CD8-positive, alpha-beta memory T cell (primary cell): ENCODE results near the gene IP6K2. TPM values are rescaled to one million over a fixed set of nuclear protein-coding genes. Genes with fewer than 3 reads are reported as not detected.
"Not testable (repeated sequence)": the region's sequence is repeated elsewhere in the genome, so short reads cannot be mapped to it uniquely, and the experiment has no call there.

Experiments used
- CTCF ChIA-PET: fragments of 350-600 bp; sonication (Branson Sonifier 250); formaldehyde crosslinking; loops from one replicate; lab custom pipeline; 2021; ENCODE audit warnings: antibody characterized with exemption; lab: Charles Lee
- POLR2A ChIA-PET: fragments of 350-600 bp; sonication (Branson Sonifier 250); formaldehyde crosslinking; loops from one replicate; lab custom pipeline; 2021; ENCODE audit warnings: antibody characterized with exemption; lab: Charles Lee
- DNase-seq, 5 donors: peaks; one replicate each; pipeline versions ENCODE4 v3.0.0 to v3.0.0-alpha.2; 2020 to 2022; ENCODE audit warnings: mixed read lengths in 1 of 5
- H3K27ac ChIP-seq: one replicate; pipeline ENCODE4 v1.7.0; 2013; ENCODE audit warnings: low read depth, mild to moderate bottlenecking, low read length, moderate library complexity
- H3K27me3 ChIP-seq: 2 replicates; pipeline ENCODE4 v1.7.0; 2013; ENCODE audit warnings: low read length, mild to moderate bottlenecking; ENCODE audit not compliant: insufficient read depth, poor library complexity, severe bottlenecking
- H3K36me3 ChIP-seq: 2 replicates; pipeline ENCODE4 v1.7.0; 2013; ENCODE audit warnings: mild to moderate bottlenecking, low read length, moderate library complexity; ENCODE audit not compliant: insufficient read depth
- H3K4me1 ChIP-seq: 2 replicates; pipeline ENCODE4 v1.7.0; 2013; ENCODE audit warnings: mild to moderate bottlenecking, low read length, moderate library complexity; ENCODE audit not compliant: insufficient read depth
- H3K4me3 ChIP-seq: 2 replicates; pipeline ENCODE4 v1.7.0; 2013; ENCODE audit warnings: mild to moderate bottlenecking, low read length
- H3K9me3 ChIP-seq: 2 replicates; pipeline ENCODE4 v1.7.0; 2013; ENCODE audit warnings: mild to moderate bottlenecking, low read length
- H3K27ac Mint-ChIP-seq, 8 donors: one replicate each; pipeline ENCODE4 v1.8.0; 2020 to 2021; ENCODE audit warnings: mixed read lengths in 8 of 8, mild to moderate bottlenecking in 6 of 8, inconsistent platforms in 3 of 8, moderate library complexity in 3 of 8
- H3K27me3 Mint-ChIP-seq, 2 donors: one replicate each; pipeline ENCODE4 v1.8.0; 2020 to 2021; ENCODE audit warnings: mixed read lengths in 2 of 2, mild to moderate bottlenecking in 1 of 2, moderate library complexity in 1 of 2
- H3K36me3 Mint-ChIP-seq, 3 donors: one replicate each; pipeline ENCODE4 v1.8.0; 2020 to 2021; ENCODE audit warnings: mixed read lengths in 3 of 3, inconsistent platforms in 1 of 3, mild to moderate bottlenecking in 1 of 3
- H3K4me1 Mint-ChIP-seq, 3 donors: one replicate each; pipeline ENCODE4 v1.8.0; 2020 to 2021; ENCODE audit warnings: mixed read lengths in 3 of 3, inconsistent platforms in 1 of 3, mild to moderate bottlenecking in 1 of 3
- H3K4me3 Mint-ChIP-seq, 7 donors: one replicate each; pipeline ENCODE4 v1.8.0; 2020 to 2021; ENCODE audit warnings: mixed read lengths in 7 of 7, mild to moderate bottlenecking in 6 of 7, moderate library complexity in 4 of 7, inconsistent platforms in 2 of 7
- H3K9me3 Mint-ChIP-seq, 5 donors: one replicate each; pipeline ENCODE4 v1.8.0; 2020 to 2022; ENCODE audit warnings: mixed read lengths in 5 of 5, mild to moderate bottlenecking in 3 of 5, moderate library complexity in 2 of 5, inconsistent platforms in 1 of 5
- polyA plus RNA-seq: library from polyadenylated mRNA; unstranded; fragments of 300-500 nt; fragmentation: Illumina TruSeq; gene quantifications from one replicate; pipeline ENCODE4 v1.2.3, GENCODE V29; 2021
- total RNA-seq, 2 experiments: library from RNA; stranded (reverse); gene quantifications; one replicate each; pipeline ENCODE4 v1.2.3, GENCODE V29; 2021

IP6K2 gene
- total and polyA plus RNA-seq, 3 experiments from 2014 or later: 43.9 to 50.5 (median 47.1) TPM

DNA sequence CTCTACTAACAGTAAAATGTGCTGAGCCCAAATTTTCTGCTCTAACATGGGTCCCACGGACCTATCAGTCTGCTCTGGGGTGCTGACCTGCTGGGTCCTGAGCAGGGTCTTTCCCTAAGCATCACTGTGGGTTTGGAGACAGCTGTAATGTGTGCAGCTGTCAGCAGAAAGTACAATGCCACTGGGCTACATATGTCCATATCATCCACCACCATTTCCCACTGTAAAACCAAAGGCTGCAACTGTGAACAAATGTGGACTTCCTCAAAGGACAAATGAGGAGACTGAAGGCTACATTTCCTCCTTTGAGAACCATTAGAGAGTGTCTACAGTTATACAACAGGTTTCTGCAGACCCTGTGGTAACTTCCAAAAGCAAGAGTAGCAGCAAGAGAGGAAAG, 33.8 kb upstream of the IP6K2 start:
- POLR2A ChIA-PET: no interaction called here
- H3K4me3 ChIP-seq: no peak overlapping the region
- no peaks in the 10 kb centered on the region for H3K27me3 Mint-ChIP-seq
- peak overlapping the region in 1 of 8 donors; percentile 64 for H3K27ac Mint-ChIP-seq
- H3K27ac ChIP-seq: no peak overlapping the region
- H3K9me3 Mint-ChIP-seq: no peaks in the 10 kb centered on the region
- no peaks in the 10 kb centered on the region for H3K9me3 ChIP-seq
- no peak for DNase-seq
- CTCF ChIA-PET: interaction anchor here (1.2 kb wide), 1 partner anchor 9 kb away, joined by 5 read pairs; no protein-coding TSS in a partner anchor
- peaks cover 0 to 61% (median 20%) of the 10 kb centered on the region in 3 donors for H3K36me3 Mint-ChIP-seq
- H3K36me3 ChIP-seq: peaks cover 22% of the 10 kb centered on the region
- H3K4me3 Mint-ChIP-seq: no peak overlapping the region
- H3K4me1 ChIP-seq: no peaks in the 10 kb centered on the region
- no peaks in the 10 kb centered on the region for H3K27me3 ChIP-seq
- H3K4me1 Mint-ChIP-seq: no peaks in the 10 kb centered on the region

DNA sequence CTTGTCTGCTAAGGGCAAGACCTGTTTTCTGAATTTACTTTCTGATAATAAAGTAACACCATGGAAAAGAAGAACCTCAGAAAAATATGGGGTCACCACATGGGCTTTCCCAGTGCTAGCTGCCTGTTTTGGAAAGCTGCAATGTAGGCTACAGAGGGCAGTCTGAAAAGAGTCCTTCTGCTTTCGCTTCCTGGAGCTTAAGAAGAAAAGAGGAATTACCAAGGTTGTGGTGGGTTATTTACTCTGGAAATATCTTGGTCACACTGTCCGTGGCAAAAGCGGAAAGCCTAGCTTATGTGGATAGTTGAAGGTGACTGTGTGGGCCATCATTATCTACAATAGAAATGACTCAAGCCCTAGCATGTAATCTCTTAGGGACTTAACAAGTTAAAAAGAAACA, 31.7 kb upstream of the IP6K2 start:
- H3K27me3 ChIP-seq: no peaks in the 10 kb centered on the region
- POLR2A ChIA-PET: interaction anchor here (0.5 to 0.7 kb wide), 2 partner anchors 92 to 117 kb away, joined by 5 to 8 read pairs; no protein-coding TSS in a partner anchor
- Mint-ChIP-seq H3K4me1 (no peaks in the 10 kb centered on the region), H3K27me3 (no peaks in the 10 kb centered on the region), H3K4me3 (no peak overlapping the region), H3K27ac (peak overlapping the region in 1 of 8 donors; percentile 31), H3K36me3 (peaks cover 0 to 64% (median 21%) of the 10 kb centered on the region in 3 donors), H3K9me3 (no peaks in the 10 kb centered on the region)
- no peaks in the 10 kb centered on the region for H3K4me1 ChIP-seq
- H3K27ac ChIP-seq: no peak overlapping the region
- CTCF ChIA-PET: interaction anchor here (2.7 kb wide), 1 partner anchor 9 kb away, joined by 7 read pairs; no protein-coding TSS in a partner anchor
- no peaks in the 10 kb centered on the region for H3K9me3 ChIP-seq
- DNase-seq: no peak
- peaks cover 22% of the 10 kb centered on the region for H3K36me3 ChIP-seq
- H3K4me3 ChIP-seq: no peak overlapping the region

DNA sequence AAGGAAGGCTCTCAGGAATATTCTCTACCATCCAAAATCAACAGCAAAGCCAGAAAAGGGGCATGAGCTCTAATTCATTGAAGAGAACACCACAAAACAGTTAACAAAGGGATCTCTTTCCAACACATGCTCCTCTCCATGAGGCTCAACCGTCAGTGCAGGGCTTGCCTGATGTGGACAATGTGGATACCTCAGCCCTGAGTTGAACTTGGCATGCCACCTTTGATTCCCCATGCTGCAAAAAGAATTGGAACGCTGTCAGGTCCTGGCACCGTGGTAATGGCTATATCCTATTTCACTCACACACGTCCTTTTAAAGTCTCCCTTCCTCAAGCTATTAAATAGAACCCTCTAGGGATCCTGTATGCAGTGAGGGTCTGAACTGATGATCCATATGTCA, 30.7 kb upstream of the IP6K2 start:
- POLR2A ChIA-PET: interaction anchor here (0.7 kb wide), 1 partner anchor 118 kb away, joined by 5 read pairs; no protein-coding TSS in a partner anchor

DNA sequence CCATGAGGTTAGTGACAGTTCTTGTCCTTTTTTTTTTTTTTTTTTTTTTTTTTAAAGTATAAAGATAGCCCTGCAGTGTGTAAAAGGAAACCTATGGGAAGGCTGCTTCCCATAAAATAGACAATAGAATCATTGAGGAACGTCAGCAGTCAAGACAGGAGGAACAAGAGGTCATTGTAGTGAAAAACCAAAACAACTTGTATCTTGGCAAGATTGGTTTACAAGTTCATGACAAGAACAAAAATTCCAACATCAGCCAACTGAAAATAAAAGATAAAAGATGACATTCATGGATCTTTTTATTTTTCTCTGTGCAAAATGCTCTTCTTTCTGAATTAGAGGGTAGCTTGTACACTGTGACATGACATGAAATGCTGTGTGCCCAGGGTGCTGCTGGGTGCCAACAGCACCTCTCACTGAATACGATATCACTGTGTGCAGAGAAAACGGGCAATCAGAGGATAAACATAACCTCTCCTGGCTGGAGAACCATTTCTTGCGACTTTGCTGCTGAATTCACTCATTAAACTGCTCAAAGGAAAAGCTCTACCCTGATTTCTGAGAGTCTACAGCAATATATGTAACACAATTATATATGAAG, 30.1 kb upstream of the IP6K2 start:
- no peaks in the 10 kb centered on the region for H3K27me3 Mint-ChIP-seq

More for the DNA sequence above, 30.7 kb upstream of the IP6K2 start:
- Mint-ChIP-seq H3K9me3 (no peaks in the 10 kb centered on the region), H3K27me3 (no peaks in the 10 kb centered on the region), H3K4me3 (no peak overlapping the region), H3K36me3 (peaks cover 0 to 59% (median 21%) of the 10 kb centered on the region in 3 donors), H3K27ac (peak overlapping the region in 1 of 8 donors; percentile 50), H3K4me1 (no peaks in the 10 kb centered on the region)
- Histone ChIP-seq H3K9me3 (no peaks in the 10 kb centered on the region), H3K27me3 (no peaks in the 10 kb centered on the region), H3K27ac (no peak overlapping the region), H3K36me3 (peaks cover 22% of the 10 kb centered on the region), H3K4me3 (no peak overlapping the region), H3K4me1 (no peaks in the 10 kb centered on the region)
- DNase-seq: no peak
- CTCF ChIA-PET: interaction anchor here (2.7 kb wide), 1 partner anchor 8 kb away, joined by 7 read pairs; no protein-coding TSS in a partner anchor

DNA sequence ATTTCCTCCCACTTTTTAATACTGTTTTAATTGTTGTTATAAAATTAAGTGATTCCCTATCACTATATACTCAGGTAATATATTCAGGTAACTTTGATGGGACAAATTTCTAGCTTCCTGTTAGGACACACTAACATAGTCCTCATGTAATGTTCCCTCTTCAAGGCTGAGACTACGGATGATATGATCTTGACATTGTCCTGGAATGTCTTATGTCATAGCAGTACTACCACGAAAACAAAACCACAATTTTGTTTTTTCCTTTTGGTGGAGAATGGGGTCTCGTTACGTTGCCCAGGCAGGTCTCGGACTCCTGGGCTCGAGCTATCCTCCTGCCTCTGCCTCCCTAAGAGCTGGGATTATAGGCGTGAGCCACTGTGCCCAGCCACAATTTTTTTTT, 26.8 kb upstream of the IP6K2 start:
- H3K27me3 Mint-ChIP-seq: no peaks in the 10 kb centered on the region
- CTCF ChIA-PET: interaction anchor here (1.4 kb wide), 1 partner anchor 208 kb away, joined by 4 read pairs; no protein-coding TSS in a partner anchor
- no peak overlapping the region for H3K4me3 Mint-ChIP-seq
- Histone ChIP-seq H3K36me3 (peaks cover 1% of the 10 kb centered on the region), H3K27ac (no peak overlapping the region), H3K9me3 (no peaks in the 10 kb centered on the region), H3K27me3 (no peaks in the 10 kb centered on the region), H3K4me3 (no peak overlapping the region), H3K4me1 (no peaks in the 10 kb centered on the region)
- peaks cover 0 to 30% (median 13%) of the 10 kb centered on the region in 3 donors for H3K36me3 Mint-ChIP-seq
- no peaks in the 10 kb centered on the region for H3K9me3 Mint-ChIP-seq
- POLR2A ChIA-PET: interaction anchor here (0.6 kb wide), 2 partner anchors 13 to 181 kb away, joined by 3 to 4 read pairs; no protein-coding TSS in a partner anchor
- no peak overlapping the region for H3K27ac Mint-ChIP-seq
- peaks cover 0 to 3% (median 2%) of the 10 kb centered on the region in 3 donors for H3K4me1 Mint-ChIP-seq
- DNase-seq: no peak

More for the DNA sequence above, 30.1 kb upstream of the IP6K2 start:
- ChIA-PET POLR2A (no interaction called here), CTCF (interaction anchor here (2.7 kb wide), 1 partner anchor 7 kb away, joined by 7 read pairs; no protein-coding TSS in a partner anchor)
- no peaks in the 10 kb centered on the region for H3K27me3 ChIP-seq
- H3K27ac Mint-ChIP-seq: no peak overlapping the region
- no peak overlapping the region for H3K27ac ChIP-seq
- no peaks in the 10 kb centered on the region for H3K9me3 ChIP-seq
- H3K4me3 ChIP-seq: no peak overlapping the region
- H3K9me3 Mint-ChIP-seq: no peaks in the 10 kb centered on the region
- H3K4me1 ChIP-seq: no peaks in the 10 kb centered on the region
- DNase-seq: no peak
- H3K36me3 ChIP-seq: peaks cover 22% of the 10 kb centered on the region
- no peaks in the 10 kb centered on the region for H3K4me1 Mint-ChIP-seq
- H3K4me3 Mint-ChIP-seq: no peak overlapping the region
- H3K36me3 Mint-ChIP-seq: peaks cover 0 to 53% (median 21%) of the 10 kb centered on the region in 3 donors

DNA sequence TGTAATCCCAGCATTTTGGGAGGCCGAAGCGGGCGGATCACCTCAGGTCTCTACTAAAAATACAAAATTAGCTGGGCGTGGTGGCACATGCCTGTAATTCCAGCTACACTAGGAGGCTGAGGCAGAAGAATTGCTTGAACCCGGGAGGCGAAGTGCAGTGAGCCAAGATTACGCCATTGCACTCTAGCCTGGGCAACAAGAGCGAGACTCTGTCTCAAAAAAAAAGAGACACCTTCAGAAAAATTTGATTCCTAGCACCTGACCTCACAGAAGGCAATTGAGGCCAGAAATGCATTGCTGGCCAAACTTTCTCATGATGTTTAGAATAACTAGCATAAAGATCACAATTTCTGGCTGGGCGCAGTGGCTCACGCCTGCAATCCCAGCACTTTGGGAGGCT, 24.2 kb upstream of the IP6K2 start:
- H3K9me3 ChIP-seq, DNase-seq, H3K27me3 Mint-ChIP-seq, H3K36me3 ChIP-seq, H3K4me1 ChIP-seq, H3K27me3 ChIP-seq, H3K4me3 ChIP-seq, H3K27ac Mint-ChIP-seq, H3K36me3 Mint-ChIP-seq, H3K9me3 Mint-ChIP-seq, H3K27ac ChIP-seq, H3K4me1 Mint-ChIP-seq, H3K4me3 Mint-ChIP-seq, POLR2A ChIA-PET: not testable (repeated sequence)
- CTCF ChIA-PET: interaction anchor here (1.4 kb wide), 1 partner anchor 9 kb away, joined by 5 read pairs; no protein-coding TSS in a partner anchor

DNA sequence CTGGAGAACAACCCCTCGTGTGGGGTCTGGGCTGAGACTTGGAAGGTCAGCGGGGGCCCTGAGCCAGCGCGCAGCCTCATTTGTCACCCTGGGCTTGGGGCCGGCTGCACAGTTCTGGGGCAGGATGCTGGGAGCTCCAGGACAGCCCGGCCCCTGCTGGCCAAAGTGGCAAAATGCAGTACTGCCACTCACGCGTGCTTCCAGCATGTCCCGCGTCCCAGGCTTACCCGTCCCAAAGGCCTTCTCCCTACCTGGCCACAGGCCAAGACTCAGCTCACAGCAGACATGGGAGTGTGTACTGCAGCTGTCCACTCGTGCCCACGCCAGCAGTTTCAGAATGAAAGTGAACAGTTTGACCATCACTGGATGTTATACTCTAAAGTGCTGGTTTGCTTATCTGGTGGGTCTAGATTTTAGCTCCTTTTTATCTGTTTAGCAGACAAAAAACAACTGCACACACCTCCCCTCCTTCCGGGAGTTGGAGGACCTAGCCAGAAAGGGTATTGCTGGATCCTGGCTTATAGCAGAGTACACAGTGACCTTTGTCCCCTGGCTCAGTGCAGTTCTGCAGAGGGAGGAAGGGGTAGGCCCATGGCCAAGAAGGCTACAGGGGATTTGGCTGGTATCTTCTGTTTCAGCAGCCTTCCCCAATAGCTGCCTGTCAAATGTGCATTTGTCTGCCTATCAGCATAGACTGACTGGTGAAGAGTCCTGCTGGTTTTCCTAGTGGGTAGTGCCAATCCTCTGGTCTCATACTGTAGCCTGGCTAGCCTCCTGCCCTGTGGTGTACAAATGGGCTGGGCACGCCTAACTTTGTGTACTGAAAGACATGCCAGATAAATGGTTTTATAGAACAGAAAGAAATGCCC, 23.2 kb upstream of the IP6K2 start:
- H3K27ac ChIP-seq: no peak overlapping the region
- Mint-ChIP-seq H3K36me3 (peaks cover 0 to 2% (median 0%) of the 10 kb centered on the region in 3 donors), H3K27ac (peak overlapping the region in 1 of 8 donors; percentile 58), H3K27me3 (no peaks in the 10 kb centered on the region), H3K9me3 (no peaks in the 10 kb centered on the region), H3K4me1 (peaks cover 2 to 4% (median 3%) of the 10 kb centered on the region in 3 donors), H3K4me3 (no peak overlapping the region)
- no peak overlapping the region for H3K4me3 ChIP-seq
- H3K36me3 ChIP-seq: no peaks in the 10 kb centered on the region
- H3K4me1 ChIP-seq: no peaks in the 10 kb centered on the region
- no peaks in the 10 kb centered on the region for H3K27me3 ChIP-seq
- no peaks in the 10 kb centered on the region for H3K9me3 ChIP-seq
- peak; percentile 15 to 58 (median 31) for DNase-seq
- CTCF ChIA-PET: interaction anchor here (0.6 to 1.7 kb wide), 19 partner anchors 9 to 339 kb away, joined by 3 to 7 read pairs (median 4); partner anchors contain the start of genes ARIH2, IP6K2, NCKIPSD and SLC26A6
- POLR2A ChIA-PET: no interaction called here
